GM18861 (cell line): ENCODE results near the gene AFF1.
"Not testable (repeated sequence)": the region's sequence is repeated elsewhere in the genome, so short reads cannot be mapped to it uniquely, and the experiment has no call there.

Experiments used
- ATAC-seq: cut with Tn5 transposase; IDR thresholded peaks from one replicate; pipeline ENCODE4 v1.9.1; 2021; ENCODE audit not compliant: unreplicated experiment

The AFF1 gene

DNA sequence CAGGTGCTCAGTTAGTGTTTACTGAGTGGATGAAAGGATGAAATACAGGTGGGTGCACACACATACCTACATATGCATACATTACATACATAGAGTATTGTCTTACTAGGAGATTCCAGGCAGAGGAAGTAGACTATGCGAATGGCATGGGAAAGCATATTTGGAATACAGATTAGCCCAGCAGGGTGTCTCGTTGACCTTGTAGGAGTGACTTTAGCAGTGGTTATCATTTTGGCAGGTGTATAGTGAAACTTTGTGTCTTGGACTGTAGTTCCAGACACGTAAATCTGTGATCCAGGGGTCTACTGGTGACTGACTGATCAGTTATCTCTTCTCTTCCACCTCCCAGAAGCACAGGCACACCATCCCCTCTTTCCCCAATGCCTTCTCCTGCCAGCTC is 199.3 kb downstream of the AFF1 start:
- no peak for ATAC-seq

- ATAC-seq = no peak
Observed at GRCh38 chr4:87141428-87141827, 206.6 kb downstream of the AFF1 start.

GRCh38 chr4:87144356-87144755 is 209.5 kb downstream of the AFF1 start:
- ATAC-seq = no peak

DNA sequence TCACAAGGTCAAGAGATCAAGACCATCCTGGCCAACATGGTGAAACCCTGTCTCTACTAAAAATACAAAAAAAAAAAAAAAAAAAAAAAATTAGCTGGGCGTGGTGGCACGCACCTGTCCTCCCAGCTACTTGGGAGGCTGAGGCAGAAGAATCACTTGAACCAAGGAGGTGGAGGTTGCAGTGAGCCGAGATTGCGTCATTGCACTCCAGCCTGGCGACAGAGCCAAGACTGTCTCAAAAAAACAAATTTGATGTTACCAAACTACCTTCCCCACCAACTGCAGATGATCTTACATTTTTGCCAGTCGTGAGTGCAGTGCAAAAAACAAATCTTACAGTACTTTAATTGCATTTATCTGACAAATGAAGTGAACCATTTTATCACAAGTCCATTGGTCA is 211.1 kb downstream of the AFF1 start:
- ATAC-seq = not testable (repeated sequence)

- ATAC-seq = no peak
Observed at GRCh38 chr4:87147116-87147515, 212.3 kb downstream of the AFF1 start.

DNA sequence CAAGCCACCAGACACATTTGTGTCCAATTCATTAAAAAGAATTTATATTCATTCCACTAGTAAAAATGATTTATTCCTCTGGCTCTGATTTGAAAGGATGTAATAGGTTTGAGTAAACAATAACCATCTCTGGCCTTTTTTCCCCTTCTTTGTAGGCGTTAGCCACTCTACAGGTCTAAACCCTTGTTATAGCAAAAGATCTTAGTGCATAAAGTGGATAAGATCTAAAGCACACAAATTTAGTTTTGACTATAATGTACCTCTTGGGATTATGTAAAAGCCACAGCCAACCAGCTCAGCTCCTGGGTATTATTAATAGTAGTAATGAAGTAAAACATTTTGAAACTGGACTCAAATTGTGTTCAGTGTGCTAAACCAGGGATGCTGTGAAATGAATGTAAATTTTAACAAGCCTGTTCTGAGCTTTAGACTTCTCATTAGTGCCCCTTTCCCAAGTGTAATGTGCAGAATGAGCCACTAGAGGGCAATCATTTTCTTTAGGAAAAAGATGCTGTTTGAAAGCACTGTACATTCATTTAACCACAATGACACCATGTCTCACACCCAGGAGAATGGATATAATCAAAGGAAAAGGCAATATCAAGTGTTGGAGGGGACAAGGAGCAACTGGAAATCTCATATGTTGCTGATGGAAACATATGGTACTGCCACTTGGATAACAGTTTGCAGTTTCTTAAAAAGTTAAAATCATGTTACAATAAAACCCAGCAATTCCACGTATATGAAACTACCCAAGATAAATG is 215.9 kb downstream of the AFF1 start:
- ATAC-seq = peak; percentile 62

DNA sequence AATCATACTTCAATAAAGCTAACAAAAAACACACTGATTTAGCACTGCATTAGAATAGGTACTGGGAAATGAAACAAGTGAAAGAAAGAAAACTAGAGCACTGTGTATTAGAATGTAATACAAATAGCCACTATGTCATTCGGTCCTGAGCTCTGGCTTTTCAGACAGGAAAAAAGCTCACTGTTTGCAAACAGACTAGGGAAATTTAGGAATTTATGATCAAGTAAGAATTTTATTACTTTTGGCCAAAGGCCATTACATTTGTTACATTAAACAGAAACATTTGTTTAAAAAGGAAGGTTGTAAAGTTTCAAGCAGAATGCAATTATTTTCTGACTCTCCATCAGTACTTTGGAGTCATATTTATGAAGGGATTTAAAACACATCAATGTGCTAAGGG is 216.9 kb downstream of the AFF1 start:
- no peak for ATAC-seq

DNA sequence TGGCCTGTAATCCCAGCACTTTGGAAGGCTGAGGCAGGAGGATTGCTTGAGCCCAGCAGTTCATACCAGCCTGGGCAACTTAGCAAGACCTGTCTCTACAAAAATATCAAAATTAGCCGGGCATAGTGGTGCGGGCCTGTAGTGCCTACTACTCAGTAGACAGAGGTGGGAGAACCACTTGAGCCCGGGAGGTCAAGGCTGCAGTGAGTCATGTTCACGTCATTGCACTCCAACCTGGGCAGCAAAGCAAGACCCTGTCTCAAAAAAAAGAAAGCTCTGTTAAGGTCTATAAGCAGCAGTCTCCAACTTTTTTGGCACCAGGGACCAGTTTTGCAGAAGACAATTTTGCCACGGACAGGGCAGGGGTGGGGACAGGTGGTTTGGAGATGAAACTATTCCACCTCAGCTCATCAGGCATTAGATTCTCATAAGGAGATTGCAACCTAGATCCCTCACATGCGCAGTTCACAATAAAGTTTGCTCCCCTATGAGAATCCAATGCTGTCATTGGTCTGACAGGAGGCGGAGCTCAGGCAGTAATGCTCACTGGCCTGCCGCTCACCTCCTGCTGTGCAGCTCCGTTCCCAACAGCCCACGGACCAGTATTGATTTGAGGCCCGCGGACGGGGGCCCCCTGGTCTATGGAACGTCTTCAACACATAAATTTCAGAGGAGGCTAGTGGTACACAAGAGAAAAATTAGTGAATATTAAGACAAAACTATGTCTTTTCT is 217.7 kb downstream of the AFF1 start:
- ATAC-seq = no peak

- ATAC-seq = no peak
Observed at GRCh38 chr4:87153078-87153870, 218.5 kb downstream of the AFF1 start.

DNA sequence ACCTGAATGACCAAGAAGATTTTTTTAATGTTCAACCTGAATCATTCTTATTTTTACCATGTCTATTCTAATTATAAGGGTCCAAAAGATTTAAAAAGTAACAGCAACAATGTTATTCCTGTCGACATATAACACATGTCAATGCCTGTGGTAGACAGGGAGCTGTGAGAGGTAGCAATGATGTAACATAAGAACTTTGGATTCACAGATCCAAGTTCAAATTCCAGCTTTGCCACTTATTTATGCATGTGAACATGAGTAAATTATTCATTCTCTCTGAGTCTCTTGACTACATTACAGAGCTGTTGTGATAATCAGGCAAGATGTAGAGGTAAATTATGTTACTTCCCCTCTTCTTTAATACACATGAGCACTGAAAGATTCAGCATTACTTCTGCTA is 231.1 kb downstream of the AFF1 start:
- no peak for ATAC-seq

DNA sequence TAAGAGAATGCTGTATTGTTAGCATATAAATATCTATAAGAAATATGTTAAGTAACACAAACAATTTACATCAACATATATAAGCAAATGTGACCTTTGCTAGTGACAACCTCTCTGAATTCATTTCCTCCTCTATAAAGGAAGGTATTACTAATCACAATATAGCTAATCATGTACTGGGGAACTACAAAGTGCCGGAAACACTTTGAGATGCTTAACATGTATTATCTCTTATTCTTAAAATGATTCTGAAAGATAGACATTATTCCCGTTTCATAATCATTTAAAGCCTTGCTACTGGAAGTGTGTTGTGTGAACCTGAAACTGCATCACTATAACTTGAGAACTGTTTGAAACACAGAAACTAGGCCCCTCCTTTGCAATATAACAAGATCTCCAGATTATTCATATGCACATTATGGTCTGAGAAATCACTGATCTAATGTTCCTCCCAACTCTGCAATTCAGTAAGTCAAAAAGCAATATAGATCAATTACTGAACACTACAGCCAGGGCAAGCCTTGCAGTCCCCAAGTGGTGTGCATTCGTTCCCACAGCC is 231.6 kb downstream of the AFF1 start:
- no peak for ATAC-seq

- ATAC-seq = no peak
Observed at GRCh38 chr4:87171944-87172343, 237.1 kb downstream of the AFF1 start.

DNA sequence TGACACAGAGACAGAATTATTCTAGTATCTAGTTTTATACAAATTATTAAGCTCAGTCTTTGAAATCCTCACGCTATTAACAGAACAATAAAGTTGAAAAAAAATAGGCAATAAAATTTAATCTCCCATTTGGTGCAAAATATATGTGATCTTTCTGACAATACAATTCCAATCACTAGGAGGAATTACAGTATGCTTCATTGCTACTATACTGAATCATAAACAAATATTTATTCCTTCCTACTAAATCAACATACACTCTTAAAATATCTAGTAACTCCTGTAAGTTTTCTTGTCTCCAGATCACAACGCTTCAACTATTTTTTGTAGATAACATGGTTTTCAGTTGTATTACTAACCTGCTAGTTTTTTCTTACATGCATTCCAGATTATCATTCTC is 239.9 kb downstream of the AFF1 start:
- no peak for ATAC-seq

DNA sequence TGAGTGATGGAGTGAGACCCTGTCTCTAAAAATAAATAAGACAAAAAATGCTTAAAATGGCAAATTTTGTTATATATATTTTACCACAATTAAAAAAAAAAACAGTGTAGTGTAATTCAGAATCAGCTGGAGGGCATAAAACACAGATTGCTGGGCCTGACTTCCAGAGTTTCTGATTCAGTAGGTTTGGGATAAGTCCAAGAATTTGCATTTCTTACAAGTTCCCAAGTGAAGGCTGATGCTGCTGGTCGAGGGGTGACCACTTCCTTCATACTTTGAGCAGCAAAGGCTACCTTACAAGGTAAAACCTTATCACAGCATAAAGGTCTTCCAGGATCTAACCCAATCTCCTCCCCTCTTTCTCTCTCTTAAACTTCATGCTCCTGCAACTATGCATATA is 244.9 kb downstream of the AFF1 start:
- no peak for ATAC-seq

- ATAC-seq = no peak
Observed at GRCh38 chr4:87180767-87181166, 246.0 kb downstream of the AFF1 start.

DNA sequence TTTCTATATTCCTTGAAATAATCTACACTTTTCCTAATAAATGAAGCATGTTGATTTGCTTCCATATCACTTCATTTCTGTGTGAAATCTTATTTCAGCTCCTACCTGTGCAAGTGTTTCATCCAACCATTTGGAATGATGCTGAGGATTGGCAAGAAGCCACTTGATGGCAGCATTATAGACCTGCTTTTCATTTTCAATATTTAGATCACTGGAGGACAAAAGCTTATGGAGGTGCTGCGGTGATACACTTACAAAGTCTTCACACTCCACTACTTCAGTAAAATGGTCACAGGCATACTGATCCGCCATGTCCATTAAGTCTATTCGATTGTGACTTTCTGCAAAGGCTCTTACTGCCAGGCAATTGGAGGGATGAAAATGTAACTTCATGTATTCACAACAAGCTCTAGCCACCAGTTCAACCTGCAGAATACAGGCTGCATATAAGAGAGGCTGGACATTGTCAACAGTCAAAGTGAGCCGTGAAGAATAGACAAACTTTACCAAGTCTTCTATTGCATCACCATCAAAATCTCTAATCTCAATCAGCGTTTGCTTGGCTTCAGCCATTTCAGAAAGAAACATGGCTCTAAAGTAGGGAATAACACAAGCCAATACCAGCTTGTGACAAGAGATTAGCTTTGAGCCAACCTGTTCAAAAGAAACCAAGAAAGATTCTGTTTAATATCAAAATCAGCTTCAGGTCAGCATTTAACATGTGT is 250.5 kb downstream of the AFF1 start:
- no peak for ATAC-seq

DNA sequence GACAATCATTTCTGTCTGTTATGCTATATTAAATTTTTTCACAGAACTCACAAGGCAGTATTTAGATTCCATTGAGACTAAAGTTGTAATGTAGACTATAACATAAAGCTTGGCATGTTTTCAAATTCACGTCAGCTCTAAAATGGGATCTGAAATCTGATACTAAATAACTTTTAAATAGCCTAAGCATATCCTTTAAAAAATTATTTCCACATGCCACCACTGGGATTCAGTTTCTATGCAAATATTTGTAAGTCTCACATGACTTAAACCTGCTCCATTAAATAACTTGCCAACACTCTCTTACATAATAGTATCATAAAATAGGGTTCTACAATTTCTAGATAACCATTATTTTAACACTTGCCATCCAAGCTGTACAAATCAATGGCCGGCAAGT is 253.2 kb downstream of the AFF1 start:
- no peak for ATAC-seq

- ATAC-seq = no peak
Observed at GRCh38 chr4:87188932-87189331, 254.1 kb downstream of the AFF1 start.
